Transverse colon (tissue), 4 donors: ENCODE results near the gene LRPAP1.

Source experiments
- CTCF ChIP-seq, 5 experiments: fragments of 200-600 bp in 3 of 5; fragments of 450-650 bp in 2 of 5; sonication (generic) in 3 of 5; IDR thresholded peaks; 1 replicate in 2 of 5; 2 replicates in 3 of 5; pipeline ENCODE4 v1.5.1; 2016 to 2017; ENCODE audit warnings: antibody characterized with exemption in 5 of 5, inconsistent platforms in 3 of 5, mild to moderate bottlenecking in 2 of 5, moderate library complexity in 1 of 5
- POLR2AphosphoS5 ChIP-seq, 3 donors: sonication (generic); formaldehyde crosslinking; IDR thresholded peaks; one replicate each; pipeline ENCODE4 v1.6.1; 2016; ENCODE audit warnings: antibody characterized with exemption in 3 of 3

DNA sequence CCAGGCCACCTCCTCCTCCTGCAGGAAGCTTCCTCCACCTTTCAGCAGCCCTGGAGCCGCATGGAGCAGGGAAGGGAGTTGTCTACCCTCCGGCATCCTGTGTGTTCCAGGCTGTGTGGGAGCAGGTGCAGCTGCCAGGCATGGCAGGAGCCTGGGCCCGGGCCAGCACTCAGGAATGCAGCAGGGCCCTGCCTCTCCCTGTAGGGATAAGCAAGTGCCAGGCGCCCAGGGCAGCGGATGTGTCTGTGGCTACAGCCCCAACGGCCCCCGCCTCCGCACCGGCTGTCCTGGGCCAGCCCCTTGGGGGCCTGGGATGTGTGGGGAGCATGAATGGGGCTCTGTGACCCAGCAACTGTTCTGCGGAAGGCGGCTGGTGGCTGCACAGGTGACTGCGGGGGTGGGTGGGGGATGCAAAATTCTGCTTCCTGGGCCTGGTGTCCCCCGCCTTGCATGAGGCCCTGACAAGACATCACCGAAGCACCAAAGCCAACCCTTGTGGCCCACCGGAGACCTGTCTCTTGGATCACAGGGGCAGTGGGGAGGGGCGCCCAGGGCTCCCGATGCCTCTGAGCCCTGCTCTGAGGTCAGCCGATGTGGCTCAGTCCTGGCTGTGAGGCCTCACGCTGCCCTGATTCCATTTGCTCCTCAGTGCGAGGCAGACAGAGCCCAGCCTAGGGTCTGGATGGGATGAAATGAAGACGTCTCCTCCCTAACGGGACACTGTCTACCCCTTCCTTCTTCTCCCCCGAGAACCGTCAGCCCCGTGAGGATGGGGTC is 70.5 kb downstream of the LRPAP1 start:
- no peak for TF ChIP-seq POLR2AphosphoS5 (IDR thresholded peaks at IDR 0.05)
- no peak for TF ChIP-seq CTCF (IDR thresholded peaks at IDR 0.05)
